Choroid plexus epithelial cell (primary cell): ENCODE measurements around the gene GPD1L.

Source experiments
- DNase-seq: peaks from one replicate; pipeline ENCODE4 v3.0.0-alpha.2; 2010; ENCODE audit warnings: low read depth
- H3K4me3 ChIP-seq: 2 replicates; pipeline ENCODE4 v1.5.1; 2011; ENCODE audit warnings: low read depth, mild to moderate bottlenecking, control low read depth, low read length, moderate library complexity
- TF ChIP-seq, protein P1 (sequence below): conservative IDR thresholded peaks from 2 replicates; pipeline ENCODE4 v1.5.1; 2011; ENCODE audit warnings: low read depth, mild to moderate bottlenecking, control low read depth, inconsistent platforms, low read length, moderate library complexity

GPD1L gene

DNA sequence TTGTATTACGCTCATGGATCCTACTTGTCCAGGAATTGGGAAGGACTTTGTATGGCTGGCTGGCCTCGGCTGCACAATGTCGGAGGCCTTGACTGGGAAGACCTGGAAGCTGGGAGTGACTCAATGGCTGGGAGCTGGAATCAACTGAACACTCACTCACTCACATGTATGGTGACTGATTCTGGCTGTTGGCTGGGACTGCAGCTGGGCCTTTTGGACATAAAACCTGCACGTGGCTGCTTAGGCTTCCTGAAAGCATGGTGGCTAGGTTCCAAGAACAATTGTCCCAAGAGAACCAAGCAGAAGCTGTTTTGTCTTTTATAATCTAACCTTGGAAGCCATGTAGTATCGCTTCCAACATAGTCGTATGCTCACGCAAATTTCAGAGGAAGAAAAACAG is 94.1 kb downstream of the GPD1L start:
- DNase-seq, result peak; percentile 69
- TF ChIP-seq, protein P1, sequence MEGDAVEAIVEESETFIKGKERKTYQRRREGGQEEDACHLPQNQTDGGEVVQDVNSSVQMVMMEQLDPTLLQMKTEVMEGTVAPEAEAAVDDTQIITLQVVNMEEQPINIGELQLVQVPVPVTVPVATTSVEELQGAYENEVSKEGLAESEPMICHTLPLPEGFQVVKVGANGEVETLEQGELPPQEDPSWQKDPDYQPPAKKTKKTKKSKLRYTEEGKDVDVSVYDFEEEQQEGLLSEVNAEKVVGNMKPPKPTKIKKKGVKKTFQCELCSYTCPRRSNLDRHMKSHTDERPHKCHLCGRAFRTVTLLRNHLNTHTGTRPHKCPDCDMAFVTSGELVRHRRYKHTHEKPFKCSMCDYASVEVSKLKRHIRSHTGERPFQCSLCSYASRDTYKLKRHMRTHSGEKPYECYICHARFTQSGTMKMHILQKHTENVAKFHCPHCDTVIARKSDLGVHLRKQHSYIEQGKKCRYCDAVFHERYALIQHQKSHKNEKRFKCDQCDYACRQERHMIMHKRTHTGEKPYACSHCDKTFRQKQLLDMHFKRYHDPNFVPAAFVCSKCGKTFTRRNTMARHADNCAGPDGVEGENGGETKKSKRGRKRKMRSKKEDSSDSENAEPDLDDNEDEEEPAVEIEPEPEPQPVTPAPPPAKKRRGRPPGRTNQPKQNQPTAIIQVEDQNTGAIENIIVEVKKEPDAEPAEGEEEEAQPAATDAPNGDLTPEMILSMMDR, result no peak
- H3K4me3 ChIP-seq, result no peak overlapping the region

DNA sequence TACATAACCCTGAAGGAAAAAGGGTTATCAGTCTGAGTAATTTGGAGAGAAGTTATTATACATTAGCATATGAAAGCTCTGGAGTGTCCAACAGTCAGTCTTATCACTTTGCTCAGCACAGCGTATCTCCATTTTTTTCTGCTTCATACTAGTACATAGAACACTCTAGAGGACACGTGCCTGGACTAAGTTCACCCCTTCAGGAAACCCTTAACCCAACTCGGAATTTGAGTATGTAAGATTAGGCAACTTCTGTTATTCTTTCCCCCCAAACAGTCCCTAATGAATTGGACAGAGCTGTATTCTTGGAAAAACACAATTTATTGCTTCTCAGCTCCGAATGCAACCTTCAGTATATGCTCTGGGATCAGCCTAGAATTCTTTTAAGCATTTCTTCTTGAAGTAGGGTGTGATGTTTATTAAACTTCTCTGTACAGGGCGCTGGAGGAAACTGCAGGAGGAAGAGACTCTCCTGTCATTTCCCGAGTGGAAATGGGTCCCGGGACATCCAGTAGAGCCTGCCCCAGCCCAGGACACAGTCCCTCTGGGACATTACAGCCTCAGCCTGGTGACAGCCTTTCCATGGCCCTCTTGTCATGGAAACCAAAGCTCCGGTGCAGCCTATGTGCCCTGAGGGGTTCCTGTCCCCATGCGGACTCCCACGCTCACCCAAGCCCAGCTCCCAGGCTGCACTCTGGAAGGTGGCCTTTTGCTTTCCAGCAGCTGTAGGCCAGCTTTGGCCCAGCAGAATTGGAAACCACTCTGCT is 94.8 kb downstream of the GPD1L start:
- TF ChIP-seq, protein P1, result no peak
- H3K4me3 ChIP-seq, result no peak overlapping the region
- DNase-seq, result no peak

DNA sequence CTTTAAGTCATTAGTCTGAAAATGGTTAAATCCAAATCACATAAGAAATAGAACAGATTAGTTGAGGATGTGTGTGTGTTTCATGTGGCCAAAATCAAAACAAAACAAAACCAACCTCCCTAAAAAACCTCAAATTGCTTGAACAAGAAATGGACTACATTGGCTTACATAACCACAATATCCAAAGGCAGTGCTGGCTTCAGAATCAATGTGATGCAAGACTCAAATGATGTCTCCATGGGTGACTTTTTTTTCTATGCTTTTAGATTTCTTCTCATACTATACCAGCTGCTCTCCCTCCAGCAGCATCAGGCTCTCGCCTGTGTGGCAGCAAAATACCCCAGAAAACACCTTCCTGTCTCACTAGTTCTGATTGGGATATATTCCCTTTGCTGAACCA is 96.1 kb downstream of the GPD1L start:
- TF ChIP-seq, protein P1, result no peak
- no peak for DNase-seq
- H3K4me3 ChIP-seq, result no peak overlapping the region

DNA sequence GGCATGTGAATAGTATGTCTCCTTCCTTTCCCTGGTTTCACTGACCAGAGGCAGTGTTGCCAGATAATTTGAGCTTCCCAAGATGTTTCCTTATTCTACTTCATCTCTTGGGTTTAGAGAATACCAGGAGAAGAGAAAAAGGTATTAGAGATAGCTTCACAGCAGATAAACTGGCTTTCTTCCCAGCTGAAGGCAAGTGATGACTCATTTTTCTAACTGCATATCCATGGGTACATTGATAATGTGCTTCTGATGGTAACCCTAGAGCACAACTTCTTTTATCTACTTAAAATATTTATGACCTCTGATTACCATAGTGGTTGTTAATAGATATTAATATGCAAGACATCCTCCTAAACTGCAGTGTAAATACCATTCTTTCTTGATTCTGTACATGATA is 97.4 kb downstream of the GPD1L start:
- TF ChIP-seq, protein P1, result no peak
- DNase-seq, result peak; percentile 61
- no peak overlapping the region for H3K4me3 ChIP-seq

DNA sequence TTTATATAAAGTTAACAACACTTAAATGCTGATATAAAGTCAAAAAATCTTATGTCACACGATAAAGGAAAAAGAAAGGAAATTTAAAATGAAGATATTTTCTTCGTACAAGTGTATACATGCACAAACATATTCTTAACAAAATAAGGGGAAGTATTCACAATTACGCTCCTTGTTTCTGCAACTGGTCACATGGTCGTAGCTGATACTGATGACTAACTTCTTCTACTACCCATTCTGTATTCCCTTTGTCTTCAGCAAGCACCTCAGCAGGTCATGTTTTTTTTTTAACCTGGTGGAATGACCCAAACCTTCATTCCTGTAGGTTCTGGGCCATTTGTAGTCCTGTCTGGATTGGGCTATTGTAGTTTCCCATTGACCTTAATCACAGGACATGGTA is 102.0 kb downstream of the GPD1L start:
- H3K4me3 ChIP-seq, result no peak overlapping the region
- no peak for DNase-seq
- TF ChIP-seq, protein P1, result no peak

DNA sequence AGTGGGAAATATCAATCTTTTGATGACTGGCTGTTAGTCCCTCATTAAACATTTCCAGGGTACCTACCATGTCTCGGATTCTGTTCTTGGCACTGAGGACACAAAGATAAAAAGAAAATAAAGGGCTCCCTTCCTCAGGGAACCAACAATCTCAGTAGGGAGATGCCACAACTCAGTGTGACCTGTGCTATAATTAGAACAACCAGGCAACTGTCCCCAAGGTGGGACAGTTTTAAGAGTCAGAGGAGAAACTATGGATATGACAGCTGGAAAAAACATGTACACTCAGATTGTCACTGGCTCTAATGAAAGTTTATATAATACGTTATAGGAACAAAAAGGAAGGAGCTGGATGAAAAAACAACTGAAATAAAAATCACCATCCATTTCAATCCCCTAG is 108.8 kb downstream of the GPD1L start:
- TF ChIP-seq, protein P1, result no peak
- H3K4me3 ChIP-seq, result no peak overlapping the region
- no peak for DNase-seq

DNA sequence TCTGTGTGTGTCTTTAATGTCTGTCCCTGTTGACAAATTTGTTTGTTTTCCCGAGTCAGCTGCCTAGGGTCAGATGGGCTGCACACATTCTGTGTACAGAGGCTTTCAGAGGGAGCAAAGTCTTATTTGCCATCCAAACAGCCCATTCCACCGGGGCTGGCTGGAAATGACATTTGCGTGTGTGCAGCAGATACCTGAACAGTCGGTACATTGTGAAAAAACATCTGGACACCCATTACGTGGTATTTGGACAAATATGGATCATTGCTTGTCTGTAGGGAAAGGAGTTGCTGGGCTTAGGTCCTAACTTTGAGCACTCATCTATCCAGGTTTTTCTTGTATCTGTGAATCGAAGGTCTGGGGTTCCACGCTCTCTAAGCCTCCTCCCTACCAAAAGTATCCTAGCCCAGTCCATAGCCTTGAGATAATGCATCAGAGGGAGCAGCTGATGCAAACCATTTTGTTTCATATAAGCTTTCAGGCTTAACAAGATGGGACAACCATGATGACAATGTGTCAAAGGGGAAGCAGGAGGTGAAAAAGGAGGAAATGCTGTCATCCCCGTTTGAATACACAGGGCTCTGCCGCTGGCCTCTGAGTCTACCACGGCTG is 109.9 kb downstream of the GPD1L start:
- DNase-seq, result no peak
- no peak overlapping the region for H3K4me3 ChIP-seq
- TF ChIP-seq, protein P1, result no peak
